Measurements from ENCODE around the gene ASMT. TPM values are rescaled to one million over a fixed set of nuclear protein-coding genes. Genes with fewer than 3 reads are reported as not detected.
A peak's percentile ranks its signal among the peaks of the same experiment; 100 is the strongest.

Gene ASMT
- total RNA-seq, 1 donor from 2014 or later = 37.5 TPM

GRCh38 chrX:1582686-1583437 is 32.0 kb upstream of the ASMT start:
- H3K27me3 ChIP-seq = no peaks in the 10 kb centered on the region
- DNase-seq (ENCODE audit: low spot score in 2 of 2) = no peak
- no peak for TF ChIP-seq CTCF (IDR thresholded peaks at IDR 0.05)
- H3K27ac ChIP-seq = no peak overlapping the region
- intact Hi-C loops (cut with DNase I) = no loop called here
- no peaks in the 10 kb centered on the region for H3K9me3 ChIP-seq
- no peak overlapping the region for H3K4me3 ChIP-seq
- no peaks in the 10 kb centered on the region for H3K4me1 ChIP-seq
- H3K36me3 ChIP-seq = no peaks in the 10 kb centered on the region

DNA sequence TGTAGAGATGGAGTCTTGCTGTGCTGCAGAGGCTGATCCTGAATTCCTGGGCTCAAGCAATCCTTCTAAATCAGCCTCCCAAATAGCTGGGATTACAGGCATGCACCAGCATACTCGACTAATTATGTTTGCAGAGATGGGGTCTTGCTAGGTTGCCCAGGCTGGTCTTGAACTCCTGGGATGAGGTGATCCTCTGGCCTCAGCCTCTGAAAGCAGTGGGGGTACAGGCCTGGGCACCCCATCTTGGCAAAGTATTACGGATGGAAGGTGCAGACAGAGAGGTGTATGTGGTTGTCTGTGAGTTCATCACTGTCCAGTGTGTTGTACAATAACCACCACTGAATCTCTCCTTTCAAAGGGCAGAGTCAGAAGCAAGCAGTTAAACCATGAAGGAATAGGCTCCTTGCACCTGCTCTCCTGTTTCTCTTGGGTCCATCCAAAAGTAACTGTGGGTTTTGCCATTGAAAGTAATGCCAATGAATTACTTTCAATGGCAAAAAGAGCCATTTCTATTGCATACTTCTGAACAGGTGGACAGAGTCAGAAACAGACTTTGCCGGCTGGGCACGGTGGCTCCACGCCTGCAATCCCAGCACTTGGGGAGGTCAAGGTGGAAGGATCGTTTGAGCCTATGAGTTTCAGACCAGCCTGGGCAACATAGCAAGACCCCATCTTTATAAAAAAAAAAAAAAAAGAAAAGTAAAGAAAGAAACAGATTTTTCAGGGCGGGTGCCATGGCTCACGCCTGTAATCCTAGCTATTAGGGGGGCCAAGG is 30.4 kb upstream of the ASMT start:
- Histone ChIP-seq H3K36me3 (no peaks in the 10 kb centered on the region), H3K4me3 (no peak overlapping the region), H3K4me1 (no peaks in the 10 kb centered on the region), H3K9me3 (no peaks in the 10 kb centered on the region), H3K27ac (no peak overlapping the region), H3K27me3 (no peaks in the 10 kb centered on the region)
- intact Hi-C loops (cut with DNase I) = no loop called here
- TF ChIP-seq CTCF (IDR thresholded peaks at IDR 0.05) = no peak
- no peak for DNase-seq (ENCODE audit: low spot score in 2 of 2)

GRCh38 chrX:1587161-1587560 is 27.7 kb upstream of the ASMT start:
- no peaks in the 10 kb centered on the region for H3K9me3 ChIP-seq
- no peaks in the 10 kb centered on the region for H3K27me3 ChIP-seq
- no peaks in the 10 kb centered on the region for H3K4me1 ChIP-seq
- intact Hi-C loops (cut with DNase I) = no loop called here
- H3K36me3 ChIP-seq = no peaks in the 10 kb centered on the region
- no peak for DNase-seq (ENCODE audit: low spot score in 2 of 2)
- H3K27ac ChIP-seq = no peak overlapping the region
- no peak for TF ChIP-seq CTCF (IDR thresholded peaks at IDR 0.05)
- H3K4me3 ChIP-seq = no peak overlapping the region

GRCh38 chrX:1589356-1590130 is 25.3 kb upstream of the ASMT start:
- Histone ChIP-seq H3K27me3 (no peaks in the 10 kb centered on the region), H3K36me3 (peaks cover 12 to 15% of the 10 kb centered on the region in 2 donors), H3K27ac (no peak overlapping the region), H3K4me3 (no peak overlapping the region), H3K9me3 (no peaks in the 10 kb centered on the region), H3K4me1 (peaks cover 0 to 9% of the 10 kb centered on the region in 2 donors)
- TF ChIP-seq CTCF (IDR thresholded peaks at IDR 0.05) = no peak
- no peak for DNase-seq (ENCODE audit: low spot score in 2 of 2)
- intact Hi-C loops (cut with DNase I) = loop anchor here (2.0 to 5.0 kb wide), 6 partner anchors 735 to 1339 kb away; partner anchors contain the start of genes ARSD, CD99 and PPP2R3B

- no peak for TF ChIP-seq CTCF (IDR thresholded peaks at IDR 0.05)
- DNase-seq (ENCODE audit: low spot score in 2 of 2) = peak; percentile 80 to 97
- peaks cover 26 to 33% of the 10 kb centered on the region in 2 donors for H3K36me3 ChIP-seq
- no peaks in the 10 kb centered on the region for H3K27me3 ChIP-seq
- peaks cover 0 to 9% of the 10 kb centered on the region in 2 donors for H3K4me1 ChIP-seq
- no peaks in the 10 kb centered on the region for H3K9me3 ChIP-seq
- intact Hi-C loops (cut with DNase I) = loop anchor here (1.0 to 5.0 kb wide), 9 partner anchors 137 to 1338 kb away; partner anchors contain the start of genes ARSD, CD99, GTPBP6 and PPP2R3B
- peak within 1 kb of the TSS; percentile 97 to 98 for H3K4me3 ChIP-seq
- H3K27ac ChIP-seq = peak within 1 kb of the TSS; percentile 82 to 87
Measured at GRCh38 chrX:1591102-1591862, 23.6 kb upstream of the ASMT start, which contains the start of gene AKAP17A. Gene AKAP17A, plus strand, starts transcription at chrX:1591604. Its CDS starts 1,859 bp downstream, at chrX:1593463.

Measured in ascending aorta (tissue), 2 donors.